Panc1 (cell line): ENCODE results near the gene CROCC. TPM values are rescaled to one million over a fixed set of nuclear protein-coding genes. Genes with fewer than 3 reads are reported as not detected.
A peak's percentile ranks its signal among the peaks of the same experiment; 100 is the strongest.
"Not testable (repeated sequence)": the region's sequence is repeated elsewhere in the genome, so short reads cannot be mapped to it uniquely, and the experiment has no call there.

Experiments
- ATAC-seq: fragments of 200-7000 bp; cut with Tn5 transposase; 2 replicates; pipeline ENCODE4 v1.9.1; 2020; ENCODE audit warnings: mild to moderate bottlenecking, moderate library complexity
- BruUV-seq: library from RNA; stranded (reverse); fragments of 400-500 nt; replicated peaks from 2 replicates; lab custom pipeline; 2021; lab: Mats Ljungman, UMichigan
- CTCF ChIA-PET: fragments of 300-600 bp; sonication (Branson Sonifier 250); formaldehyde crosslinking; loops from one replicate; lab custom pipeline; 2022; ENCODE audit warnings: antibody characterized with exemption; lab: Charles Lee
- POLR2A ChIA-PET: fragments of 300-600 bp; sonication (Branson Sonifier 250); formaldehyde crosslinking; loops from one replicate; lab custom pipeline; 2022; ENCODE audit warnings: antibody characterized with exemption; lab: Charles Lee
- DNase-seq: peaks from one replicate; pipeline ENCODE4 v3.0.0-alpha.2; 2010; ENCODE audit warnings: low read depth, low spot score
- H3K27ac ChIP-seq: 2 replicates; pipeline ENCODE4 v1.5.1; 2011; ENCODE audit warnings: mild to moderate bottlenecking, low read length, inconsistent platforms
- H3K27me3 ChIP-seq: fragments of 200-500 bp; sonication (Bioruptor generic); 2 replicates; pipeline ENCODE4 v1.6.0; 2014; ENCODE audit warnings: low read length, inconsistent platforms; ENCODE audit not compliant: control insufficient read depth, insufficient read depth
- H3K36me3 ChIP-seq: fragments of 200-500 bp; sonication (Bioruptor generic); 2 replicates; pipeline ENCODE4 v1.5.1; 2014; ENCODE audit warnings: inconsistent platforms, mild to moderate bottlenecking, low read length, moderate library complexity; ENCODE audit not compliant: control insufficient read depth, insufficient read depth
- H3K4me1 ChIP-seq: 2 replicates; pipeline ENCODE4 v1.5.1; 2011; ENCODE audit warnings: inconsistent platforms, mild to moderate bottlenecking, low read length, moderate library complexity; ENCODE audit not compliant: control insufficient read depth, insufficient read depth
- H3K4me3 ChIP-seq, 2 experiments: 2 replicates each; pipeline ENCODE4 v1.5.1; 2011 to 2012; ENCODE audit warnings: low read depth in 2 of 2, low read length in 2 of 2, mild to moderate bottlenecking in 2 of 2, inconsistent platforms in 1 of 2, moderate library complexity in 1 of 2
- H3K9me3 ChIP-seq: fragments of 200-500 bp; sonication (Bioruptor generic); 2 replicates; pipeline ENCODE4 v1.5.1; 2014; ENCODE audit warnings: low read depth, mild to moderate bottlenecking, inconsistent platforms, low read length, moderate library complexity; ENCODE audit not compliant: control insufficient read depth, insufficient read depth
- CTCF ChIP-seq: fragments of 450-650 bp; IDR thresholded peaks from 2 replicates; pipeline ENCODE4 v1.5.1; 2017; ENCODE audit warnings: mild to moderate bottlenecking
- POLR2AphosphoS5 ChIP-seq: IDR thresholded peaks from 2 replicates; pipeline ENCODE4 v1.6.1; 2012; ENCODE audit warnings: mild to moderate bottlenecking, low read depth, low read length, moderate library complexity
- REST ChIP-seq, 2 experiments: IDR thresholded peaks; 2 replicates each; pipeline ENCODE4 v1.6.1; 2011 to 2012; ENCODE audit warnings: low read depth in 2 of 2, control low read depth in 1 of 2, low read length in 1 of 2, mild to moderate bottlenecking in 1 of 2, moderate library complexity in 1 of 2; ENCODE audit not compliant: insufficient read depth in 1 of 2
- SIN3A ChIP-seq: IDR thresholded peaks from 2 replicates; pipeline ENCODE4 v1.6.1; 2012; ENCODE audit warnings: low read depth, mild to moderate bottlenecking, low read length, moderate library complexity, borderline replicate concordance; ENCODE audit not compliant: insufficient read depth
- TCF7L2 ChIP-seq: IDR thresholded peaks from 2 replicates; pipeline ENCODE4 v1.6.1; 2011; ENCODE audit warnings: mild to moderate bottlenecking, low read depth, low read length, inconsistent platforms
- in situ Hi-C: cut with HindIII; loops from 2 replicates; pipeline ENCODE4 v1.10.0; 2016; ENCODE audit warnings: low sequenced_read_pairs, low pct_unique_long_range_greater_than_20kb
- intact Hi-C: fragments of 100-400 bp; cut with micrococcal nuclease; formaldehyde crosslinking; loops from one replicate; pipeline ENCODE4 v1.10.0; 2022; ENCODE audit not compliant: unreplicated experiment
- total RNA-seq: library from RNA; stranded (reverse); gene quantifications from one replicate; pipeline ENCODE4 v1.2.1, GENCODE V29; 2021; ENCODE audit not compliant: unreplicated experiment

The CROCC gene
- total RNA-seq, 1 experiment from 2014 or later = 13.6 TPM

DNA sequence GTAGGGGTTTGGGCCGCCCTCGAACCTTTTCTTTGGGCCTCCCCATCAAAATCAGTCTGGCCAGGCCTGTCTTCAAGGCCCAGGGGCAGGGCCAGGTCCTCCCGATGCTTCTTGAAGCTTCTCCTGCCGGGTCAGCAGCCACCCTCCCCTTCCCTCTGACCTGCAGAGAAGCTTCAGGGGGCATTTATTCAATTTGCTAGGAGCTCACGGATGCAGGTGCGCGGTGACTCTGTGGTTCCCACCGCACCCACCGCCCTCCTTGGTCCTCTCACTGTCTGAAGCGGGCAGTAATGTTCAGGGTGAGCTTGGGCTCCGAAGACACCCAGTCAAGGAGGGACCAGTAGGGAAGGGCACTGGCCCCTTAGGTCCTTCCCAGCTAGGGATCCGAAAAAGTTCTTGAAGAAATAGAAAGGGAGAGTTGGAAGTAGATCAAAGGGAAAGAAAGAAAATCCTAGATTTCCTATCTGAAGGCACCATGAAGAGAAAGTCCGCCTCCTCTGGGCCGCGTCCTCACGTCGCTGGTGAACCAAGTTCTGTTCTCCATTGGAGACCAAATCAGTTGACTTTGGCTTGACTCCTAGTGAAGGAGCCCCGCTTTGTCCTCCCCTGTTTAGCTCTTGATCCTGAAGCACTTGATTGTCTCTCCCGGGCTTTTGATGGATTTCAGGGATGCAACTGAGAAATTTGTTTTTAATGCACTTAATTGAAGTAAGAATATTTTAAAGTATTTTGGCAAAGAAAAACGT is 34.7 kb upstream of the CROCC start:
- ChIA-PET POLR2A (no interaction called here), CTCF (no interaction called here)
- BruUV-seq = no TSS peak
- intact Hi-C loops = no loop called here
- Histone ChIP-seq H3K4me3 (no peak overlapping the region), H3K27ac (no peak overlapping the region), H3K27me3 (no peaks in the 10 kb centered on the region; the same call in none of the 2 replicates), H3K9me3 (no peaks in the 10 kb centered on the region), H3K4me1 (no peaks in the 10 kb centered on the region), H3K36me3 (no peaks in the 10 kb centered on the region)
- in situ Hi-C loops = no loop called here
- DNase-seq (no peak), ATAC-seq (no peak)
- TF ChIP-seq REST (IDR thresholded peaks at IDR 0.05; ENCODE audit: insufficient read depth in 1 of 2, low read depth in 2 of 2, low read length in 1 of 2) (no peak), SIN3A (no peak), POLR2AphosphoS5 (no peak)

GRCh38 chr1:16888860-16889816 is 32.6 kb upstream of the CROCC start:
- Histone ChIP-seq H3K4me1 (no peaks in the 10 kb centered on the region), H3K9me3 (no peaks in the 10 kb centered on the region), H3K4me3 (peak overlapping the region; percentile 70 to 81), H3K27me3 (no peaks in the 10 kb centered on the region; the same call in 1 of the 2 replicates), H3K36me3 (no peaks in the 10 kb centered on the region), H3K27ac (peak overlapping the region; percentile 96)
- BruUV-seq = TSS peak; percentile 92
- intact Hi-C loops = no loop called here
- ChIA-PET CTCF (interaction anchor here (1.0 kb wide), 1 partner anchor 269 kb away, joined by 3 read pairs; no protein-coding TSS in a partner anchor), POLR2A (no interaction called here)
- in situ Hi-C loops = no loop called here
- peak; percentile 87 for DNase-seq
- ATAC-seq = peak; percentile 98
- no peak for TF ChIP-seq REST (IDR thresholded peaks at IDR 0.05; ENCODE audit: insufficient read depth in 1 of 2, low read depth in 2 of 2, low read length in 1 of 2)
- peak; percentile 36; the same call in 1 of the 2 replicates for TF ChIP-seq POLR2AphosphoS5
- peak; percentile 58 for TF ChIP-seq CTCF
- 0 out of 2 replicates have a peak, but pooled peaks have one; percentile 17 for TF ChIP-seq TCF7L2
- 0 out of 2 replicates have a peak, but pooled peaks have one; percentile 18 for TF ChIP-seq SIN3A

- intact Hi-C loops, POLR2A ChIA-PET, BruUV-seq, H3K27me3 ChIP-seq, H3K36me3 ChIP-seq, H3K4me1 ChIP-seq, ATAC-seq, DNase-seq, in situ Hi-C loops, H3K9me3 ChIP-seq, H3K27ac ChIP-seq, H3K4me3 ChIP-seq: not testable (repeated sequence)
- CTCF ChIA-PET = interaction anchor here (0.7 kb wide), 1 partner anchor 299 kb away, joined by 4 read pairs; no protein-coding TSS in a partner anchor
Measured at GRCh38 chr1:16890539-16891021, 31.2 kb upstream of the CROCC start.
